NCI-H82 (cell line): ENCODE data around the gene ATP9A.
"Not testable (repeated sequence)": the region's sequence is repeated elsewhere in the genome, so short reads cannot be mapped to it uniquely, and the experiment has no call there.

Experiments used
- DNase-seq: peaks from one replicate; lab custom pipeline; 2025; lab: John Stamatoyannopoulos, UW

Gene ATP9A

GRCh38 chr20:51750770-51751388, 17.3 kb downstream of the ATP9A start:
- no peak for DNase-seq

- DNase-seq: no peak
Measured at GRCh38 chr20:51750037-51750769, 18.0 kb downstream of the ATP9A start.

DNA sequence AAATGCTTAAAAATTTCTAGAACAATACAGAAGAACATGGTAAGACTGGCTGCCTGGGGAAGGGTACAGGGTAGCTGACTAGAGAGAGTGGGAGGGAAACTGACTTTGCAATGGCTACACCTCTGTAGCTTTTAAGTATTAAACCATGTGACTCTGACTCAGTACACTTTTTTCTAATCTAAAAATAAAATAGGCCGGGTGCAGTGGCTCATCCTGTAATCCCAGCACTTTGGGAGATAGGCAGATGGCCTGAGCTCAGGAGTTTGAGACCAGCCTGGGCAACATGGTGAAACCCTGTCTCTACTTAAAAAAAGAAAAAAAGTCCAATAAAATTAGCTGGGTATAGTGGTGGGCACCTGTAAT, 18.5 kb downstream of the ATP9A start:
- peak; percentile 53 for DNase-seq

DNA sequence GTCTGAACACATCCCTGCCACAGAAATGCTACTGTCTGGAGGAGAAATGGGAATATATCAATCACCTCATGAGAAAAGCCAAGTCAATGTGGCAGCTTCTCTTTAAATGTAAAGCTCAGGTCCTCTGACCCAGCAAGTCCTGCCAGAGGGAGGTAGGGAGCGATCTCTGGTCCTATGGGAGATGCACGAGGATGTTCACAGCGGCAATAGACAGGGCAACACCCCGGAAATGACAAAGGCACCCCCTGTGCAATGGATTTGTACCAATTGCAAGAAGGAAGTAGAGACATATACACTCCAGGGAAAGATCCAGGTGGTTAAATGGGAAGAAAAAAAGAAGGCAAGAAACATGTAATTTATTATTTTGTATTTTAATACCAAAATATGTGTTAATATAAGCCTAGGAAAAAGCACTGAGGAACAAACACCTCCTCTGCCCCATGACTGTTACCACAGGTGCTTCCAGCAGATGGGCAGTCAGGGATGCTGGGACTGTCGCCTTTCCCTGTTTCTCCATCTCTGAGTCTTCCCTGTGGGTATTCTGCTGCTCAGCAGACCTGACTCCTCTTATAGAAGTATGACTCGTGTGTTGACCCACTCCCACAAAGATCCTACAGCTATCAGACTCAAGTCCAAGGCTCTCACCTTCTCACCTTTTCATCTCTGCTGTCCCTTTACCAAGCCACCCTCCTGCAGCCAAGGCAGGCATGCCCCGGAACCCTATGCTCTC, 20.8 kb downstream of the ATP9A start:
- DNase-seq: no peak

DNA sequence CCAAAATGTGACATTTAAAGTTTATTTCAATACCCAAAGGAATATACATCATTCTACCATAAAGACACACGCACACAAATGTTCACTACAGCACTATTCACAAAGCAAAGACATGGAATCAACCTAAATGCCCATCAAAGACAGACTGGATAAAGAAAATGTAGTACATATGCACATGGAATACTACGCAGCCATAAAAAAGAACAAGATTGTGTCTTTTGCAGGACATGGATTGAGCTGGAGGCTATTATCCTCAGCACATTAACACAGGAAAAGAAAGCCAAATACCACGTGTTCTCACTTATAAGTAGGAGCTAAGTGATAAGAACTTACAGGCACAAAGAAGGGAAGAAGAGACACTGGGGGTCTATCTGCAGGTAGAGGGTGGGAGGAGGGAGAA, 22.4 kb downstream of the ATP9A start:
- no peak for DNase-seq

DNA sequence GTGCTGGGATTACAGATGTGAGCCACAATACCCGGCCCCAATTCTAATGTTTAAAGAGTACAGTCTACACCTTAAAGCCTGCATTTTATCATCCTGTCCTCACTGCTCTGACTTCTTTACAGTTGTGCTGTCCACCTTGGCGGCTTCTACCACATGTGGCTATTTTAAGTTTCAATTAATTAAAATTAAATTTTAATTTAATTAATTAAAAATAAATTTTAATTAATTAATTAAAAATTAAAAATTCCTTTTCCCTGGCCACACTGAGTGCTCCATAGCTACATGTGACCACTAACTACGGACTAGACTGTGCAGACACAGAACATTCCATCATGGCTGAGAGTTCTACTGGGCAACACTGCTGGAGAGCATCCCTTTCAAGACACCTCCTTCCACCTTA, 27.4 kb downstream of the ATP9A start:
- DNase-seq: no peak

- DNase-seq: not testable (repeated sequence)
Measured at GRCh38 chr20:51740308-51740707, 27.9 kb downstream of the ATP9A start.

- no peak for DNase-seq
Measured at GRCh38 chr20:51739722-51740249, 28.4 kb downstream of the ATP9A start.

GRCh38 chr20:51738877-51739447, 29.2 kb downstream of the ATP9A start:
- DNase-seq: no peak

DNA sequence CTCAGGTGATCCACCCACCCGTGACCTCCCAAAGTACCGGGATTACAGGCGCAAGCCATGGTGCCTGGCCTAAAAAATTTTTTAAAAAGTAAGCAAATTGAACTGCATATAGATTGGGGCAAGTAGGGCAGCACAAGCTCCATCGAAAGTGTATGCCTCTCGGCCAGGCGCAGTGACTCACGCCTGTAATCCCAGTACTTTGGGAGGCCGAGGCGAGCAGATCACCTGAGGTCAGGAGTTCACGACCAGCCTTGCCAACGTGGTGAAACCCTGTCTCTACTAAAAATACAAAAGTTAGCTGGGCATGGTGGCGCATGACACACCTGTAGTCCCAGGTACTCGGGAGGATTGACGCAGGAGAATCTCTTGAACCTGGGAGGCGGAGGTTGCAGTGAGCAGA, 29.9 kb downstream of the ATP9A start:
- DNase-seq: not testable (repeated sequence)

DNA sequence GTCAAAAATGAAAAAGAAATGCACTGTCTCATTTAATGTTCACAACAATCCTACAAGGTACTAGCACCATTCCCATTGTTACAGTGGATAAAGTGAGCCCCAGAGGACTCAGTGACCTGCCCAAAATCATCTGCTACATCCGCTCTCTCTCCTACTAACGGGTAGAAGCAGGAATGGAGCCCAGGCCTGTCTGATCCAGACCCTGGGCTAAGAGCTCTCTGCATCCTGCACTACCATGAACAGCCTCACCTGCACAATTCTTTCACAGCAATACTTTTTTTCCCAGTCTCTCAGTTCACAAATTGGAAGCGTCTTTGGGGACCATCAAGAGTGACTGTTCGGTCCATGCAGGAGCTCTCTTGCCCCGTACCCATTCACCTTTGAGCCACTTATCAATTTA, 31.2 kb downstream of the ATP9A start:
- DNase-seq: no peak

DNA sequence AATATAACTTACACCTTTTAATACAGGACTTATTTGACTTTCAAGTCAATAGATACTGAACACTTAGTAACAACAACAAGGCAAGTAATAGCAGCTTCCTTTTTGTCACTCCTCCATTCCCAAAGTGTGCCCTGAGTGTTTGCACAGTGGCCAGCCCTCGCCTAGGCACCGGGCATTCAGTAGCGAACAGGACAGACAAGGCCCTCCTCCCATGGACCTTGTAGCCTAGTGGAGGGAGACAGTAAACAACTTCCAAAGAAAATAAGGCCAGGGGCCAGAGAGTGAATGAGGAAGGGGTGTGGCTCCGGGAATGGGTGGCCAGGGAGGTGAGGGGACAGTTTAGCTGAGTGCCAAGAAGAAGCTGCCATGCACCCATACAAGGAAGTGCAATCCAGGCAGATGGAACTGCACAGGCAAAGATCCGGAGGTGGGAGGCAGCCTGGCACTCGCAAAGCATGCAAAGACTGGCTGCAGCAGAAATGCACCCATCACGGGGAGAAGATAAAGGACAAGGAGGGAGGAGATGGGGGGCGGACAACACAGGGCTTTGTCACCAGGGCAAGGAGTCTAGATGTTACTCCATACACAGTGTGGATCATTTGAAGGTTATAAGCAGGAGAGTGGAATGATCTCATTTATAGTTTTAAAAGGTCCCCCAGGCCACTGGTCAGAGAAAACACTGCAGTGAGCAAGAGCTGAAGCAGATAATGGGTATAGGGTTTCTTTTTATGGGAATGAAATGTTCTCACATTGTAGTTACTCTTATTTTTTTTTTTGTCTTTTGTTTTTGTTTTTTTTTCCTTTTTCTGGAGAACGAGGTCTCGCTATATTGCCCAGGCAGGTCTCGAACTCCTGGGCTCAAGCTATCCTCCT, 32.2 kb downstream of the ATP9A start:
- no peak for DNase-seq

DNA sequence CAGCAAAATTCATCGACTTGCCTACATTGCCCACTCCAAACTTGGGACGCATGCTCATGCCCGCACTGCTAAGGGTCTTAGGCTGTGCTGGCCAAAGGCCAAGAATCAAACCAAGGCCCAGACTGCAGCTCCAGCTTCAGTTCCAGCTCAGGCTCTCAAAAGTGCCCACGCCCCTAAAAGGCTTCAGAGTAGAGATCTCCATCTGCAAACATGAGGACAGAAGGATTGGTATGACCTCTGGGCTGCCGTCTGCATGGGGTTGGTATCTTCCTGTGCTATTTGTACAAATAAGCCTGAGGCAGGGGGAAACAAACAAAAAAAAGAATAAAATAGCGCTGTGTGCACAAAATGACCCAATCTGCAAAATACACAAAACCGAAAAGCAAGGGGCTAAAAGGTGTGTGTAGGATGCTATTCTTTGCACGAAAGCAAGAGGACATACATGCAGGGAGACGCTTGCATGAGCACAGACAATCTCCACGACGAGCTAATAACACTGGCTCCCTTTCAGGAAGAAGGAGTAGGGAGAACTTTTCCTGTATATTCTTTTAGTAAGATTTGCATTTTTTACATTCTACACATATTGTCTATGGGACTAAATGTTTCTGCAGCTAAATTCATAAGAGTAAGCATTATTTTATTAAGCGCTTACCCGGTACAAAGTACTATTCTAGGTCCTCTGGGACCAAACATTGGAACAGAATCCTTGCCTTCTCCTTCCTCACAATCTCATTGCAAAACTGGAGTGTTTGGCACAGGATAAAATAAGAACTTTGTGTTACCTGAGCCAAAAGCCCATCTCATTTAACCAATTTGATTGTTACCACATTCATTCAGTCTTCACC, 33.1 kb downstream of the ATP9A start:
- no peak for DNase-seq

GRCh38 chr20:51733070-51733469, 35.1 kb downstream of the ATP9A start:
- DNase-seq: no peak

DNA sequence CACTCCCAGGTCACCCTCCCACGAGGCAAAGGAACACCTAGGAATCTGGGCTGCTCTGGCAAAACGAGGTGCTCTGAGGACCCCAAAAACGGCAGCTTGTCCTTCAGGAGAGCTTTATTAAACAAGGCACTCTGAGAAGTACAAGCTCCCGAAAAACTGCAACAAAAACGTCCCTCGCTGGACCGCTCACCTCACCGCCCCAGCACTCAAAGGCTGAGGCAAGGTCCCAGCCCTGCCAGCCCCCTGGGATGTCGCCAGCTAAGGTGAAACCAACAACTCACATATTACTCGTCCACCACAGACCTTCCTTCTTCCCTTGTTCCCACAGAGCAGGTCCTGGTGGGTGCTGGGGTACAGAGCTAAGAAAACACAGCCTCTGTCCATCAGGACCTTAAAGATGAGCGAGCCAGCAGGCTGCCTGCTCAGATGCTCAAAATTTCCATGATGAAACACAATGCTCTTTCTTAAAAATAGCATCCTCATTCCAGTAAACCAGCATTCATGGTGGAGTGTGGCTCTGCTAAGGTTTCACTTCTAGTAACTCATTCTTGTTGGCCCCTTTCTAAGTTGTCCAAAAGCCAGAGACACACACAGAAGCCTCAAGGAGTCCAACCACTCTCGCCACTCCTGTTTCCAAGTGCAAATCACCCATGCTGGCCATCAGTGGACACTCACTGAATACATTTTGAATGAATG, 35.9 kb downstream of the ATP9A start:
- DNase-seq: no peak

DNA sequence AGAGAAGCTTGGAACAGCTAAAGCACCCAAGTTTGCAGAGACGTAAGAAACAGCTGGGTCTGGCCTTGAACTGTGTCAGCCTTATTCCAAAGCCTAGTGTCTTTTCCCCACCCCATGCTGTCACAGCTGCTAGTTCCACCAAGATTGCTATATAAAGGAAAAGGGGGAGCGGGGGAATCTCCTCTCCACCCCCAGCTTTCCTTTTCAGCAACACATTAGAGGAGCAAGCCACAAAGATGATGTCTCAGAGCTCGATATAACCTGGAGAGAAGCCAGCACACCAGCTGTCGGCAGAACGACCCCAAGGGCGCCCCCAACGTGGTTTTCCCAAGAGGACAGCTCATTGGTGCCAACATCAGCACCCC, 36.5 kb downstream of the ATP9A start:
- DNase-seq: no peak

DNA sequence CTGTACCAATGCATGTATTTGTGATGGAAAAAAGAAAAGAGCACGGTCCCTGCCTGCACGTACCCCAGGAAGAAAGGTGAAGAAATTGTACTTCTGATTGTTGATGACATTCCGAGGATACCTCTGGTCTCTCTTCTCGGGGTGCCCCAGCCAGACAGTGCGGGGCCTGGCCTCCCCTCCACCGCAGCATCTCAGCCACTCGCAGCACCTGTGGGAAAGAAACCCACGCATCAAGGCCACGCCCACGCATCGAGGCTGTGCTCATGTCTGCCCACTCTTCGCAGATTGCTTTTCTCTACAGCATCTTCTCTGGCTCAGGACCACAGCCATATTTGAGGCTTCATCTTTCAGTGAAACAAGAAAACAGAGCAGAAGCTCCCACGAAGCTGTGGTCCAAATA, 38.4 kb downstream of the ATP9A start:
- DNase-seq: no peak

DNA sequence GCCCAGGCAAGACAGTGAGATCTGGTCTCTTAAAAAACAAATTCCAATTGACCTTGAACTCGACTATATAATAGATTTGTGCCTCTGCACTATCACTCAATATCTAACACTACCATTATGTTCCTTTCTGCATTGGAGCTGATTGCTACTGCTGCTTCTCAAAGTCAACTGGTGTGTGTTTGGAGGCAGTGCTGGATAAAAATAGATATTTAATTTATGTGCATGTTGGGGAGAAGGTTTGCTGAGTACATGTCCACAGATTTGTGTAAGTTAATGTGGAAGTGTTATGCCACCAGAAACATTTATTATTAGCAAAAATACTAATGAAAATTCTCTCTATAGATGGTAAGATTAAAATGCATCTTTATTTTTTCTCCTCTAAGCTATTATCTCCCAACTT, 39.5 kb downstream of the ATP9A start:
- no peak for DNase-seq

GRCh38 chr20:51727872-51728271, 40.3 kb downstream of the ATP9A start:
- no peak for DNase-seq

GRCh38 chr20:51725584-51726176, 42.5 kb downstream of the ATP9A start:
- no peak for DNase-seq
